Measurements from ENCODE around the gene SFT2D1. TPM values are rescaled to one million over a fixed set of nuclear protein-coding genes. Genes with fewer than 3 reads are reported as not detected.
"Not testable (repeated sequence)": the region's sequence is repeated elsewhere in the genome, so short reads cannot be mapped to it uniquely, and the experiment has no call there.

SFT2D1 gene
- total RNA-seq, 1 experiment from 2014 or later, result 40.2 TPM

- DNase-seq; H4K5ac ChIP-seq (ENCODE audit: insufficient read length, low read depth, low read length); H2BK5ac ChIP-seq (ENCODE audit: insufficient read length, low read length); H3K9me3 Mint-ChIP-seq; H3K36me3 Mint-ChIP-seq (ENCODE audit: insufficient read depth in 1 of 3, low read depth in 3 of 3); H3K4me1 Mint-ChIP-seq; H2BK12ac ChIP-seq (ENCODE audit: insufficient read length, low read depth, low read length); H3K79me2 ChIP-seq (ENCODE audit: insufficient read depth, low read length); H3K23me2 ChIP-seq (ENCODE audit: insufficient read length, low read depth, low read length, poor library complexity, severe bottlenecking); H3K79me1 ChIP-seq (ENCODE audit: insufficient read depth, low read depth, low read length, poor library complexity, severe bottlenecking); H2AK5ac ChIP-seq (ENCODE audit: insufficient read length, low read length); H4K8ac ChIP-seq (replicated peaks; ENCODE audit: insufficient read length, low read depth, low read length); H3K9me3 ChIP-seq (ENCODE audit: control insufficient read depth, low read depth, low read length); H3K4ac ChIP-seq (ENCODE audit: low read depth, low read length); H4K91ac ChIP-seq (ENCODE audit: insufficient read length, low read depth, low read length); H3K27me3 ChIP-seq (ENCODE audit: insufficient read depth, low read length); H3K56ac ChIP-seq (ENCODE audit: insufficient read length, low read depth, low read length); H2BK20ac ChIP-seq (ENCODE audit: low read depth, low read length, poor library complexity, severe bottlenecking); H3K27me3 Mint-ChIP-seq (ENCODE audit: low read depth); H3K23ac ChIP-seq (ENCODE audit: insufficient read length, low read depth, low read length); H4K20me1 ChIP-seq (ENCODE audit: control insufficient read depth, insufficient read depth, insufficient read length); H3K4me1 ChIP-seq (ENCODE audit: insufficient read depth, low read length); H2BK15ac ChIP-seq (ENCODE audit: low read depth, low read length): not testable (repeated sequence)
- peak overlapping the region; percentile 58 to 96 (median 91); a peak in 4 of 7 replicates for H3K27ac Mint-ChIP-seq
- peak overlapping the region; percentile 67 for H3K14ac ChIP-seq (ENCODE audit: insufficient read depth, low read length)
- H3K9ac ChIP-seq (ENCODE audit: extremely low read depth, insufficient read length, low read length), result peak overlapping the region; percentile 80
- peak overlapping the region; percentile 91 for H3K4me2 ChIP-seq (ENCODE audit: insufficient read depth, insufficient read length, low read length)
- H2BK120ac ChIP-seq (ENCODE audit: low read depth, low read length, poor library complexity, severe bottlenecking), result peak overlapping the region; percentile 12
- H3T11ph ChIP-seq (ENCODE audit: low read length), result peak overlapping the region; percentile 26
- H3K18ac ChIP-seq (ENCODE audit: insufficient read length, low read depth, low read length), result peak overlapping the region; percentile 22
- TF ChIP-seq, protein P1, sequence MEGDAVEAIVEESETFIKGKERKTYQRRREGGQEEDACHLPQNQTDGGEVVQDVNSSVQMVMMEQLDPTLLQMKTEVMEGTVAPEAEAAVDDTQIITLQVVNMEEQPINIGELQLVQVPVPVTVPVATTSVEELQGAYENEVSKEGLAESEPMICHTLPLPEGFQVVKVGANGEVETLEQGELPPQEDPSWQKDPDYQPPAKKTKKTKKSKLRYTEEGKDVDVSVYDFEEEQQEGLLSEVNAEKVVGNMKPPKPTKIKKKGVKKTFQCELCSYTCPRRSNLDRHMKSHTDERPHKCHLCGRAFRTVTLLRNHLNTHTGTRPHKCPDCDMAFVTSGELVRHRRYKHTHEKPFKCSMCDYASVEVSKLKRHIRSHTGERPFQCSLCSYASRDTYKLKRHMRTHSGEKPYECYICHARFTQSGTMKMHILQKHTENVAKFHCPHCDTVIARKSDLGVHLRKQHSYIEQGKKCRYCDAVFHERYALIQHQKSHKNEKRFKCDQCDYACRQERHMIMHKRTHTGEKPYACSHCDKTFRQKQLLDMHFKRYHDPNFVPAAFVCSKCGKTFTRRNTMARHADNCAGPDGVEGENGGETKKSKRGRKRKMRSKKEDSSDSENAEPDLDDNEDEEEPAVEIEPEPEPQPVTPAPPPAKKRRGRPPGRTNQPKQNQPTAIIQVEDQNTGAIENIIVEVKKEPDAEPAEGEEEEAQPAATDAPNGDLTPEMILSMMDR (conservative IDR thresholded peaks at IDR 0.05), result peak; percentile 50; the same call in 2 of the 3 replicates
- H3K4me3 Mint-ChIP-seq, result peak overlapping the region; percentile 78 to 90
- WGBS (ENCODE audit: extremely low coverage, insufficient read length, low lambda C conversion rate), result no CpG with 5 or more reads among the region's 22 CpGs
- peak overlapping the region; percentile 67 for H2AFZ ChIP-seq (ENCODE audit: low read length)
- peak overlapping the region; percentile 34 for H3K27ac ChIP-seq (ENCODE audit: insufficient read length, low read depth, low read length)
Measured at GRCh38 chr6:166383802-166384363, 41.5 kb upstream of the SFT2D1 start.
